Motor neuron (in vitro differentiated cells): ENCODE measurements around the gene PIK3IP1. TPM values are rescaled to one million over a fixed set of nuclear protein-coding genes. Genes with fewer than 3 reads are reported as not detected.
A peak's percentile ranks its signal among the peaks of the same experiment; 100 is the strongest.

Experiments
- ATAC-seq, 8 experiments: fragments of 200-7000 bp; cut with Tn5 transposase; replicated peaks in 6 of 8; 2 replicates each; pipeline ENCODE4 v1.8.0; 2021; ENCODE audit warnings: mild to moderate bottlenecking in 8 of 8, moderate library complexity in 8 of 8
- H3K27ac ChIP-seq, 2 donors: fragments of 250-450 bp; sonication (Bioruptor Pico); 2 replicates each; pipeline ENCODE4 v1.9.0; 2021; ENCODE audit warnings: antibody characterized with exemption in 2 of 2, mild to moderate bottlenecking in 2 of 2, moderate library complexity in 1 of 2
- H3K4me1 ChIP-seq, 2 donors: fragments of 250-450 bp; sonication (Bioruptor Pico); replicated peaks in 1 of 2; 2 replicates each; pipeline ENCODE4 v1.6.1; 2021; ENCODE audit warnings: antibody characterized with exemption in 2 of 2, mild to moderate bottlenecking in 2 of 2, moderate library complexity in 1 of 2
- H3K4me3 ChIP-seq, 5 donors: fragments of 250-450 bp; sonication (Bioruptor Pico); 2 replicates each; pipeline ENCODE4 v1.9.0; 2021; ENCODE audit warnings: antibody characterized with exemption in 5 of 5, mild to moderate bottlenecking in 5 of 5, moderate library complexity in 4 of 5
- WGBS, 10 experiments: fragments of 450-650 bp; shearing (Covaris generic); methylation state at CpG; one replicate each; pipeline ENCODE4 v1.0.0; 2022; 5-methylcytosine and 5-hydroxymethylcytosine counted together
- in situ Hi-C, 9 experiments: fragments of 400-800 bp; cut with MboI; loops; one replicate each; pipeline ENCODE4 v1.15.0; 2021; ENCODE audit warnings: low sequenced_read_pairs in 9 of 9, low pct_unique_long_range_greater_than_20kb in 2 of 9; ENCODE audit not compliant: unreplicated experiment in 9 of 9
- total RNA-seq, 8 experiments: library from RNA; unstranded; fragments of 300-600 nt; gene quantifications; 2 replicates each; pipeline versions ENCODE4 v1.2.3 to v1.2.4, GENCODE V29; 2022

PIK3IP1 gene
- total RNA-seq, 8 experiments from 2014 or later: 2.4 to 15.9 (median 5.6) TPM

GRCh38 chr22:31282748-31283468, 9.4 kb downstream of the PIK3IP1 start:
- H3K4me1 ChIP-seq: peaks cover 0 to 9% of the 10 kb centered on the region in 2 donors
- in situ Hi-C loops: no loop called here
- ATAC-seq: peak in 2 of 8 experiments; percentile 21
- no peak overlapping the region for H3K4me3 ChIP-seq
- no peak overlapping the region for H3K27ac ChIP-seq
- 0 to 100% (median 76%) methylated on average over 1 to 6 of the region's 8 CpGs; no CpG with 5 or more reads in 4 of the 10 experiments for WGBS, 10 experiments

- Histone ChIP-seq H3K4me3 (no peak overlapping the region), H3K27ac (no peak overlapping the region), H3K4me1 (peaks cover 0 to 9% of the 10 kb centered on the region in 2 donors)
- in situ Hi-C loops: no loop called here
- ATAC-seq: no peak
- WGBS, 10 experiments: 0 to 100% (median 95%) methylated on average over 1 to 3 of the region's 4 CpGs; no CpG with 5 or more reads in 4 of the 10 experiments
Measured at GRCh38 chr22:31281733-31282132, 10.6 kb downstream of the PIK3IP1 start.

- Histone ChIP-seq H3K4me1 (peaks cover 0 to 8% of the 10 kb centered on the region in 2 donors), H3K4me3 (no peak overlapping the region), H3K27ac (no peak overlapping the region)
- in situ Hi-C loops: no loop called here
- peak in 2 of 8 experiments; percentile 65 to 70 for ATAC-seq
Measured at GRCh38 chr22:31279821-31280505, 12.3 kb downstream of the PIK3IP1 start.

- ATAC-seq: no peak
- Histone ChIP-seq H3K27ac (no peak overlapping the region), H3K4me1 (peaks cover 0 to 1% of the 10 kb centered on the region in 2 donors), H3K4me3 (no peak overlapping the region)
- in situ Hi-C loops: no loop called here
Measured at GRCh38 chr22:31279327-31279669, 13.0 kb downstream of the PIK3IP1 start.

GRCh38 chr22:31278626-31279326, 13.5 kb downstream of the PIK3IP1 start:
- no peak for ATAC-seq
- Histone ChIP-seq H3K27ac (no peak overlapping the region), H3K4me1 (no peaks in the 10 kb centered on the region), H3K4me3 (no peak overlapping the region)
- WGBS, 10 experiments: 88 to 100% (median 100%) methylated on average over 1 to 5 of the region's 6 CpGs; no CpG with 5 or more reads in 3 of the 10 experiments
- in situ Hi-C loops: no loop called here

- no peak overlapping the region for H3K27ac ChIP-seq
- no peaks in the 10 kb centered on the region for H3K4me1 ChIP-seq
- 40 to 100% (median 95%) methylated on average over 1 to 6 of the region's 9 CpGs; no CpG with 5 or more reads in 4 of the 10 experiments for WGBS, 10 experiments
- in situ Hi-C loops: no loop called here
- ATAC-seq: peak in 1 of 8 experiments; percentile 10
- no peak overlapping the region for H3K4me3 ChIP-seq
Measured at GRCh38 chr22:31278151-31278621, 14.1 kb downstream of the PIK3IP1 start.

GRCh38 chr22:31277741-31278140, 14.5 kb downstream of the PIK3IP1 start:
- no peak overlapping the region for H3K27ac ChIP-seq
- in situ Hi-C loops: no loop called here
- WGBS, 10 experiments: 22 to 100% (median 85%) methylated on average over 1 to 5 of the region's 5 CpGs; no CpG with 5 or more reads in 4 of the 10 experiments
- peaks cover 0 to under 1% of the 10 kb centered on the region in 2 donors for H3K4me1 ChIP-seq
- H3K4me3 ChIP-seq: no peak overlapping the region
- no peak for ATAC-seq

- Histone ChIP-seq H3K27ac (no peak overlapping the region), H3K4me3 (no peak overlapping the region), H3K4me1 (peaks cover 0 to 3% of the 10 kb centered on the region in 2 donors)
- peak in 1 of 8 experiments; percentile 19 for ATAC-seq
- WGBS, 10 experiments: 100% methylated on average over 1 to 12 of the region's 69 CpGs; no CpG with 5 or more reads in 6 of the 10 experiments
- in situ Hi-C loops: no loop called here
Measured at GRCh38 chr22:31276426-31277167, 15.7 kb downstream of the PIK3IP1 start.

- in situ Hi-C loops: no loop called here
- no peak for ATAC-seq
Measured at GRCh38 chr22:31275576-31275975, 16.7 kb downstream of the PIK3IP1 start.

GRCh38 chr22:31275018-31275417, 17.3 kb downstream of the PIK3IP1 start:
- no peak overlapping the region for H3K27ac ChIP-seq
- in situ Hi-C loops: no loop called here
- H3K4me3 ChIP-seq: no peak overlapping the region
- WGBS, 10 experiments: 22 to 92% (median 79%) methylated on average over 1 to 4 of the region's 6 CpGs; no CpG with 5 or more reads in 4 of the 10 experiments
- ATAC-seq: no peak
- H3K4me1 ChIP-seq: peaks cover 0 to 3% of the 10 kb centered on the region in 2 donors

More at GRCh38 chr22:31275576-31275975, 16.7 kb downstream of the PIK3IP1 start:
- peaks cover 0 to 3% of the 10 kb centered on the region in 2 donors for H3K4me1 ChIP-seq
- no peak overlapping the region for H3K27ac ChIP-seq
- 82 to 100% (median 94%) methylated on average over 1 to 5 of the region's 5 CpGs; no CpG with 5 or more reads in 1 of the 10 experiments for WGBS, 10 experiments
- no peak overlapping the region for H3K4me3 ChIP-seq

- ATAC-seq: no peak
- in situ Hi-C loops: no loop called here
- H3K4me3 ChIP-seq: no peak overlapping the region
- 37 to 80% (median 56%) methylated on average over 1 to 3 of the region's 3 CpGs; no CpG with 5 or more reads in 5 of the 10 experiments for WGBS, 10 experiments
- no peak overlapping the region for H3K27ac ChIP-seq
- peaks cover 0 to 3% of the 10 kb centered on the region in 2 donors for H3K4me1 ChIP-seq
Measured at GRCh38 chr22:31274017-31274416, 18.3 kb downstream of the PIK3IP1 start.

- 29 to 100% (median 86%) methylated on average over 1 to 10 of the region's 15 CpGs; no CpG with 5 or more reads in 3 of the 10 experiments for WGBS, 10 experiments
- no peak overlapping the region for H3K4me3 ChIP-seq
- no peak overlapping the region for H3K27ac ChIP-seq
- ATAC-seq: peak; percentile 50 to 92 (median 80)
- in situ Hi-C loops: no loop called here
- H3K4me1 ChIP-seq: peaks cover 0 to 3% of the 10 kb centered on the region in 2 donors
Measured at GRCh38 chr22:31272522-31273446, 19.5 kb downstream of the PIK3IP1 start.
